ENCODE results near the gene ARL17B. TPM values are rescaled to one million over a fixed set of nuclear protein-coding genes. Genes with fewer than 3 reads are reported as not detected.
"Not testable (repeated sequence)": the region's sequence is repeated elsewhere in the genome, so short reads cannot be mapped to it uniquely, and the experiment has no call there.

ARL17B gene
- total and polyA plus RNA-seq, 2 experiments from 2014 or later = 18.8 to 20.5 TPM

- H3K4me1 ChIP-seq (ENCODE audit: low read depth); H3K27me3 ChIP-seq; H3K27ac ChIP-seq; H3K36me3 ChIP-seq; H3K4me3 ChIP-seq; H3K9me3 ChIP-seq (ENCODE audit: low read depth); DNase-seq (ENCODE audit: low read depth in 1 of 2, low spot score in 1 of 2): not testable (repeated sequence)
These were observed 7.7 kb downstream of the ARL17B start for GRCh38 chr17:46353856-46354255.

- not testable (repeated sequence) for DNase-seq (ENCODE audit: low read depth in 1 of 2, low spot score in 1 of 2); H3K9me3 ChIP-seq (ENCODE audit: low read depth); H3K4me3 ChIP-seq; H3K4me1 ChIP-seq (ENCODE audit: low read depth); H3K27ac ChIP-seq; H3K36me3 ChIP-seq; H3K27me3 ChIP-seq
These were observed 12.5 kb downstream of the ARL17B start for GRCh38 chr17:46349060-46349459.

DNA sequence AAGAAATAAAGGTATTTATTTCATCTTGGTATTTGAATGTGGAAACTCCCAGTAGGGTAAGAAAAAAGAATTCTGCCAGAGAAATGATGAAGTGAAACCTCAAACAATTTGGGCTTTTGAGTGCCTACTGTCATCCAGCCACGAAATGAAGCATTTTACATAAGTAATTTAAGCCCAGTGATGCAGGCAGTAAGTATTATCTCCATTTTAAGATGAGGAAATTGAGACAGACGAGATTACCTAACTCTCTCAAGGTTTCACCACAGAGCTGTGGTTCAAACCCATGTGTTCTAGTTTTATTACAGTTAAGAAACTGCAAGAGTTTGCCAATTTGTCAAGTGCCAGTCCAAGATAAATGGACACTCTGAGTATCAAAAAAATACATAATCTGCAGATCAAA, 13.2 kb downstream of the ARL17B start:
- not testable (repeated sequence) for H3K4me1 ChIP-seq (ENCODE audit: low read depth); H3K27ac ChIP-seq; H3K9me3 ChIP-seq (ENCODE audit: low read depth); H3K27me3 ChIP-seq; H3K36me3 ChIP-seq; DNase-seq (ENCODE audit: low read depth in 1 of 2, low spot score in 1 of 2); H3K4me3 ChIP-seq

DNA sequence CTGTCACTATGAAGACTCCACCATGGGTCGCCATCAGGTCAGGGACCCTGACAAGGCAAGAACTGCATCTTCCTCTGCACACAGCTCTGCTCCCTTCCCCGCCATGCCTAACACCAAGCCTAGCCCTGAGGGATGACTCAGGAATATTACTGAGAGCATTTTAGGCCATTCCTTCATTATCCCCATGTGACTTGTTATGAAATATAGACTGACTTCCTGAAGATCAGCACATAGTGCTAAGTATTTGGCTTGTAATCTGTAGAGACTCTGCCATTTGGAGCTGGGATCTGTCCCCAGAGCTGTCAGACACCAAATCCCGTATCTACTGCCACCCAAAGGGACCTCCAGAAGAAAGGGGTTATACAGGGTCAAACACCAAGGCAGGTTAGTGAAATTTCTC, 19.4 kb downstream of the ARL17B start:
- H3K27me3 ChIP-seq; H3K27ac ChIP-seq; H3K4me3 ChIP-seq; DNase-seq (ENCODE audit: low read depth in 1 of 2, low spot score in 1 of 2); H3K4me1 ChIP-seq (ENCODE audit: low read depth); H3K9me3 ChIP-seq (ENCODE audit: low read depth); H3K36me3 ChIP-seq: not testable (repeated sequence)

DNA sequence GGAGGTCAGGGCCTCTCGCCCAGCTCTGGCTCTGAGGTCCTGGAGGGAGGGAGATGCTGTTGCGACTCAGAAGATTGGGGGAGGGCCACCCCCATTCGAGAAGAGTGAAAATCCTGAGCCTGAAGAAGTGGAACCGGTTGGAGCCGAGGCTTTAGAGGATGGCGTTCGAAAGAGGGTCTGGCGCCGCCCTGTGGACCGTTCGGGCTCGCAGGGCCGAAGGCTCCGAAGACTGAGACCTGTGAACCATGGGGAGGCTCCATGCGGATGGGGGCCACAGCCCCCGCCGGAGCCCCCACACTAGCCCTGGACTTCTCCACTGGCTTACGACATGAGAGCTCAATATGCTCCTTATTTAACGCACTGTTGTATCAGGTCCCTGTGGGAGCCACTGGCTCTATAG, 20.3 kb downstream of the ARL17B start:
- not testable (repeated sequence) for H3K27ac ChIP-seq; H3K9me3 ChIP-seq (ENCODE audit: low read depth); H3K4me1 ChIP-seq (ENCODE audit: low read depth); H3K27me3 ChIP-seq; H3K36me3 ChIP-seq; DNase-seq (ENCODE audit: low read depth in 1 of 2, low spot score in 1 of 2); H3K4me3 ChIP-seq

DNA sequence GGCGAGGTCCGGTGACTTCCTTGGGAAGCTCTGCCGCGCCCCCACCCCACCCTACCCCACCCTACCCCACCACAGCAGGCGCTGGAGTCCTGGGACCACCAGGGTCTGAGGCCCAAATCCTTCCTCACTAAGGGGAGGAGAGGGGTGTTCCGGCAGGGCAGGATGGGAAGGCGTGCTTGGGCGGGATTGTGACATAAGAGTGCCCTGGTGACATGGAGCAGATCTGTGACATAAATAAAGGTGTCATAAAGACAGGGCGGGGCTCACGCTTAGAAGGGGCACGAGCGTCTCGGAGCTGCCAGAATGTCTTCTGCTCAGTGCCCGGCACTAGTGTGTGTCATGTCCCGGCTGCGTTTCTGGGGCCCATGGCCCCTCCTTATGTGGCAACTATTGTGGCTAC, 66.7 kb downstream of the ARL17B start, which contains the start of gene LRRC37A:
TSS of gene LRRC37A (plus strand) at position 301 of the 400 bp plus-strand sequence. CDS start at position 304, 3 bp downstream.
- not testable (repeated sequence) for DNase-seq (ENCODE audit: low read depth in 1 of 2, low spot score in 1 of 2); H3K27ac ChIP-seq; H3K36me3 ChIP-seq; H3K9me3 ChIP-seq (ENCODE audit: low read depth); H3K27me3 ChIP-seq; H3K4me1 ChIP-seq (ENCODE audit: low read depth); H3K4me3 ChIP-seq

- not testable (repeated sequence) for H3K27ac ChIP-seq; DNase-seq (ENCODE audit: low read depth in 1 of 2, low spot score in 1 of 2); H3K4me1 ChIP-seq (ENCODE audit: low read depth); H3K4me3 ChIP-seq; H3K27me3 ChIP-seq; H3K36me3 ChIP-seq; H3K9me3 ChIP-seq (ENCODE audit: low read depth)
These were observed 69.9 kb downstream of the ARL17B start for GRCh38 chr17:46291618-46292017.

GRCh38 chr17:46290906-46291546, 70.5 kb downstream of the ARL17B start:
- H3K4me1 ChIP-seq (ENCODE audit: low read depth); H3K27me3 ChIP-seq; H3K27ac ChIP-seq; H3K4me3 ChIP-seq; H3K36me3 ChIP-seq; DNase-seq (ENCODE audit: low read depth in 1 of 2, low spot score in 1 of 2); H3K9me3 ChIP-seq (ENCODE audit: low read depth): not testable (repeated sequence)

- not testable (repeated sequence) for DNase-seq (ENCODE audit: low read depth in 1 of 2, low spot score in 1 of 2); H3K4me3 ChIP-seq
These were observed 74.0 kb downstream of the ARL17B start for GRCh38 chr17:46287587-46287986.

DNA sequence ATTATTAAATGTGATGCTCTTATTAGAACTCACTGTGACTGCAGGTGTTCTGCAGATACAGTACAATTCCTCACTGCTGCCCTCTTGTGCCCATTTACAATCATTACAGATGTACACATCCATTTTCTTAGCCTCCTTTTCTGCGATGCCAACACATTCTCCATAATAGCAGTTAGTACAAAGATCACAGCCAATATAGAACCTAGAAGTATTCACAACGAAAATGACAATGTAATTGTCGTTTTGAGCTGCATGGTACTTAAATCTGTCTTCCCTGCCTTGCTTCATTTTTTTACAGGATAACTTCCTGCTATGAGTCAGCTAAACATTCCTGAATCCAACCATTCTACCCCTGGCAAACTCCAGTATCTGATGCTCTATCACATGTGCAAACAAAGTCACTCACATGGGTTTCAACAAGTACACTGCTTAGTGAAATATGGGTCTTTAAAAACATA, 74.8 kb downstream of the ARL17B start:
- not testable (repeated sequence) for H3K36me3 ChIP-seq; H3K4me1 ChIP-seq (ENCODE audit: low read depth); H3K27ac ChIP-seq; H3K9me3 ChIP-seq (ENCODE audit: low read depth); H3K4me3 ChIP-seq; H3K27me3 ChIP-seq
- DNase-seq (ENCODE audit: low read depth in 1 of 2, low spot score in 1 of 2) = peak; percentile 81 to 95
- peak; percentile 67 for TF ChIP-seq CTCF (IDR thresholded peaks at IDR 0.05; ENCODE audit: low read depth, low read length)

More at GRCh38 chr17:46287587-46287986, 74.0 kb downstream of the ARL17B start:
- not testable (repeated sequence) for H3K4me1 ChIP-seq (ENCODE audit: low read depth); H3K27me3 ChIP-seq; H3K9me3 ChIP-seq (ENCODE audit: low read depth); H3K36me3 ChIP-seq; H3K27ac ChIP-seq

DNA sequence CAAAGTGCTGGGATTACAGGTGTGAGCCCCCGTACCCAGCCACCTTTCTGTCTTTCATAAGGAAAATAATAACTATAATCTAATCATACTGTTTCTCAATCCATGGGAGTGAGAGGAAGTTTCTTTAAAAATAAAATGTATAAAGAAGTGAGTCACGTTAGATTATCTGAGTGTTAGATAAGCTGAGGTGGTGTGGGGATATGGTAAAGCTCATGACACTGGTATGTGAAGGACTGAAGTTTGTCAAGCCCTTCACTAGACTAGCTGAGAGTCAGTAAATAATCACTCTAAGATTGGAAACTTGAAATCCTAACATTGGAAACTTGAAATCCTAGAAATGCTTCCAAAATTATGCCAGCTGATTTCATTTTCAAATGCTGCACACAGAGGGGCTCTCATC, 76.1 kb downstream of the ARL17B start:
- not testable (repeated sequence) for H3K9me3 ChIP-seq (ENCODE audit: low read depth); H3K4me3 ChIP-seq; H3K4me1 ChIP-seq (ENCODE audit: low read depth); H3K27me3 ChIP-seq; DNase-seq (ENCODE audit: low read depth in 1 of 2, low spot score in 1 of 2); H3K27ac ChIP-seq; H3K36me3 ChIP-seq

DNA sequence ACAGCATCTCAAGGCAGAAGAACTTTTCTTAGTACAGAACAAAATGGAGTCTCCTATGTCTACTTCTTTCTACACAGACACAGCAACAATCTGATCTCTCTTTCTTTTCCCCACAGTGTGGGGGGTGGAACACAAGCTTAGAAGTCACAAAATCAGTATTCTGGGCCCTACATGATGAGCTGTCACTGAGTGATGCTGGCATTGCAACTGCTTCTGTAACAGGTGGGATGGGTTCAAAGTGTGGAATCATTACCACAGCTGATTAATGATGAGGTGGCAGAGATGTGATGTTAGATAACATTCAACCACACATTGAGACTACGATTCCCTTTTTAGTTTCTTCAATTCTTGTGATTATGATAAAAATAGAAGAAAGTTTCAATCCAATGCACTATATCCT, 77.1 kb downstream of the ARL17B start:
- H3K27me3 ChIP-seq; H3K4me3 ChIP-seq; H3K36me3 ChIP-seq; H3K9me3 ChIP-seq (ENCODE audit: low read depth); DNase-seq (ENCODE audit: low read depth in 1 of 2, low spot score in 1 of 2); H3K4me1 ChIP-seq (ENCODE audit: low read depth); H3K27ac ChIP-seq: not testable (repeated sequence)

DNA sequence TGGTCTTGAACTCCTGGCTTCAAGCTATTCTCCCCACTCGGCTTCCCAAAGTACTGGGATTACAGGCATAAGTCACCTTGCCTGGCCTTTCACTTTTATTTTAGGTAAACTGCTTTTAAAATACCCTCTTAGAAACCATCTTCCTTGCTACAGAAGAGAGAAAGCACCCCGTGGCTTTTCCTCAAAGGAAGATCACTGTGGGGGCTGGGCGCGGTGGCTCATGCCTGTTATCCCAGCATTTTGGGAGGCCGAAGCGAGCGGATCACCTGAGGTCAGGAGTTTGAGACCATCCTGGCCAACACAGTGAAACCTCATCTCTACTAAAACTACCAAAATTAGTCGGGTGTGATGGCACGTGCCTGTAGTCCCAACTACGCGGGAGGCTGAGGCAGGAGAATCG, 78.9 kb downstream of the ARL17B start:
- H3K27ac ChIP-seq; H3K4me1 ChIP-seq (ENCODE audit: low read depth); DNase-seq (ENCODE audit: low read depth in 1 of 2, low spot score in 1 of 2); H3K9me3 ChIP-seq (ENCODE audit: low read depth); H3K4me3 ChIP-seq; H3K36me3 ChIP-seq; H3K27me3 ChIP-seq: not testable (repeated sequence)

GRCh38 chr17:46281336-46281735, 80.2 kb downstream of the ARL17B start:
- not testable (repeated sequence) for H3K36me3 ChIP-seq; H3K27ac ChIP-seq; H3K4me1 ChIP-seq (ENCODE audit: low read depth); H3K27me3 ChIP-seq; H3K4me3 ChIP-seq; DNase-seq (ENCODE audit: low read depth in 1 of 2, low spot score in 1 of 2); H3K9me3 ChIP-seq (ENCODE audit: low read depth)
